ENCODE data around the gene MICOS13.

MICOS13 gene

DNA sequence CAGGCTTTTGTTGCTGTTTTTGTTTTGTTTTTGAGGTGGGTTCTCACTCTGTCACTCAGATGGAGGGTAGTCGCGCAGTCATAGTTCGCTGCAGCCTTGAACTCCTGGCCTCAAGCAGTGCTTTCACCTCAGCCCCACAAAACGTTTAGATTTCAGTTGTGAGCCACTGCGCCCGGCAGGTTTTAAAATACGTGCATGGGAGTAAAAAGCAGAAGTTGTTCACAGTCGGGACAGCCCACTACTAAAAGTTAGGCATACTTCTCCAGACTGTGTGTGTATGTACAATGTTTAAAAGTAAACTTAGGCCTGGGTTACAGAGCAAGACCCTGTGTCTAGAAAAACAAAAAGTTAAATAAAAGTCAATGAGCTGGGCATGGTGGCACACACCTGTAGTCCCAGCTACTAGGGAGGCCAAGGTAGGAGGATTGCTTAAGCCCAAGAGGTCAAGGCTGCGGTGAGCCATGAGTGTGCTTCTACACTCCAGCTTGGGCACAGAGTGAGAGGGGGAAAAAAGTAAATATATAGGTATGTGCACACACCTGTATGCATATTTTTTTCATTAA lies 51.3 kb downstream of the MICOS13 start:
- DNase-seq (ENCODE audit: low read depth in 2 of 2): no peak

DNA sequence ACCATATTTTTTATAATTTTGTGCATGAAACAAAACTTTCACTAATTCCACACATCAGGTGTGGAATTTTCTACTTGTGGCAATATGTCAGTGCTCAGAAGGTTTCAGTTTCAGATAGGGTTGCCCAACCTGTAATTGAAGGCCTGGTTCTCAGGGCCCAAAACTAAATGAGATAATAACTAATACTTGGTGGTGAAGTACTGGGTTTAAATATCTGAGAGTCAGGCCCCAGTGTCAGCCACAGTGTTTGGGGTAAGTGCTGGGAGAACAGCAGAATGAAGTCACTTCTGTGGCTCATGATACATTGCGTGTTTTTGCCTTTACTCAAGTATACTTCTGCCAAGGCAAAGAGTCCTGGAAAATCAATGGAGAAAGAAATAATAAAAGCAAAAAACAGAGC lies 51.9 kb downstream of the MICOS13 start:
- DNase-seq (ENCODE audit: low read depth in 2 of 2): no peak
